Kidney epithelial cell (primary cell): ENCODE results near the gene MXRA7. TPM values are rescaled to one million over a fixed set of nuclear protein-coding genes. Genes with fewer than 3 reads are reported as not detected.

Experiments
- DNase-seq: peaks from one replicate; pipeline ENCODE4 v3.0.0-alpha.2; 2010; ENCODE audit warnings: low read depth
- H3K27me3 ChIP-seq: 2 replicates; pipeline ENCODE4 v1.6.0; 2011; ENCODE audit warnings: low read length; ENCODE audit not compliant: control insufficient read depth, insufficient read depth
- H3K36me3 ChIP-seq: 2 replicates; pipeline ENCODE4 v1.5.1; 2011; ENCODE audit warnings: low read length; ENCODE audit not compliant: control insufficient read depth, insufficient read depth
- H3K4me3 ChIP-seq: 2 replicates; pipeline ENCODE4 v1.5.1; 2011; ENCODE audit warnings: low read depth, mild to moderate bottlenecking, control low read depth, low read length
- total RNA-seq: library from RNA; depleted of rRNA; stranded (reverse); fragments of >200 nt; gene quantifications from 2 replicates; pipeline ENCODE4 v1.2.3, GENCODE V29; 2015
- TF ChIP-seq, protein P1 (sequence below): IDR thresholded peaks from 2 replicates; pipeline ENCODE4 v1.5.1; 2011; ENCODE audit warnings: mild to moderate bottlenecking, moderate library complexity, low read length, control low read depth, inconsistent platforms; ENCODE audit not compliant: insufficient read depth, poor library complexity, severe bottlenecking

Gene MXRA7
- total RNA-seq, 1 donor from 2014 or later: 110 TPM

DNA sequence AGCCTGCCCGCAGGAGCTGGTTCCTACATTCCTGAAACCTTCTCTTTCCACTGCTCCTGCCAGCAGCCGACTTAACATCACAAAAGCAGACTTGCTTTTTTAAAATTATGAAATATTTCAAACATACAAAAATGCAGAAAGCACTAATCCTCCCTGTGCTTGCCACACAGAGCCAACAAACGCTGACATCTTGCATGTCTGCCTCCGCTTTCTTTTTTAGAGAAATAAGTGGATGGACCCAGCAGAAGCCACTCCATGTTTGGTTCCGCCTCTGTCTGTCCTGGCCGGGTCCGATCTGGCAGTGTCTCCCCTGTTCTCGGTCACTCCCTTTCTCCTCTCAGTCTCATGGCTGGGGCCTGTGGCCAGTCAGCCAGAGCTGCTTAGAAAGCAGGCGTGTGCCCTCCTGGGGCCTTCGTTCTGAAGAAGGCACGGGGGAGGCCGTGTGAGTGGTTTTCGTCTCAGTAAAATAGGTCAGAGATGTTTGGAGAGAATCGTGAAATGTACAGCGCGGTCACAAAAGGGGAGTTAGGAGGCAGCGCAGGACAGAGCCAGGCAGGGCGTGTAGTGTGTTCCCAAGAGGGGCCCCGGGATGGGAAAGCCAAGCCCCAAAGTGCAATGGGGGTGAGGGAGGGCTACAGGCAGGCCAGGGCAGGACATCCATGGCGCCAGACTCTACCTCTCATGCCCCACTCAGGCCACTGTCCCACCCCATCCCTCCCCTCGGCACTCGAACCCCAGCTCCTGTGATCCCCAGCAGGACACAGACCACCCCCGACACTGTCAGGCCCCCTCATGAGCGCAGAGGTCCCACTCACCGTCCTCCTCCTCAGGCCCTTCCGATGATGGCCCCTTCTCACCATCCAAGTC, 23.2 kb downstream of the MXRA7 start:
- Histone ChIP-seq H3K27me3 (no peaks in the 10 kb centered on the region), H3K4me3 (no peak overlapping the region), H3K36me3 (no peaks in the 10 kb centered on the region)
- DNase-seq: no peak
- TF ChIP-seq, protein P1, sequence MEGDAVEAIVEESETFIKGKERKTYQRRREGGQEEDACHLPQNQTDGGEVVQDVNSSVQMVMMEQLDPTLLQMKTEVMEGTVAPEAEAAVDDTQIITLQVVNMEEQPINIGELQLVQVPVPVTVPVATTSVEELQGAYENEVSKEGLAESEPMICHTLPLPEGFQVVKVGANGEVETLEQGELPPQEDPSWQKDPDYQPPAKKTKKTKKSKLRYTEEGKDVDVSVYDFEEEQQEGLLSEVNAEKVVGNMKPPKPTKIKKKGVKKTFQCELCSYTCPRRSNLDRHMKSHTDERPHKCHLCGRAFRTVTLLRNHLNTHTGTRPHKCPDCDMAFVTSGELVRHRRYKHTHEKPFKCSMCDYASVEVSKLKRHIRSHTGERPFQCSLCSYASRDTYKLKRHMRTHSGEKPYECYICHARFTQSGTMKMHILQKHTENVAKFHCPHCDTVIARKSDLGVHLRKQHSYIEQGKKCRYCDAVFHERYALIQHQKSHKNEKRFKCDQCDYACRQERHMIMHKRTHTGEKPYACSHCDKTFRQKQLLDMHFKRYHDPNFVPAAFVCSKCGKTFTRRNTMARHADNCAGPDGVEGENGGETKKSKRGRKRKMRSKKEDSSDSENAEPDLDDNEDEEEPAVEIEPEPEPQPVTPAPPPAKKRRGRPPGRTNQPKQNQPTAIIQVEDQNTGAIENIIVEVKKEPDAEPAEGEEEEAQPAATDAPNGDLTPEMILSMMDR: no peak

DNA sequence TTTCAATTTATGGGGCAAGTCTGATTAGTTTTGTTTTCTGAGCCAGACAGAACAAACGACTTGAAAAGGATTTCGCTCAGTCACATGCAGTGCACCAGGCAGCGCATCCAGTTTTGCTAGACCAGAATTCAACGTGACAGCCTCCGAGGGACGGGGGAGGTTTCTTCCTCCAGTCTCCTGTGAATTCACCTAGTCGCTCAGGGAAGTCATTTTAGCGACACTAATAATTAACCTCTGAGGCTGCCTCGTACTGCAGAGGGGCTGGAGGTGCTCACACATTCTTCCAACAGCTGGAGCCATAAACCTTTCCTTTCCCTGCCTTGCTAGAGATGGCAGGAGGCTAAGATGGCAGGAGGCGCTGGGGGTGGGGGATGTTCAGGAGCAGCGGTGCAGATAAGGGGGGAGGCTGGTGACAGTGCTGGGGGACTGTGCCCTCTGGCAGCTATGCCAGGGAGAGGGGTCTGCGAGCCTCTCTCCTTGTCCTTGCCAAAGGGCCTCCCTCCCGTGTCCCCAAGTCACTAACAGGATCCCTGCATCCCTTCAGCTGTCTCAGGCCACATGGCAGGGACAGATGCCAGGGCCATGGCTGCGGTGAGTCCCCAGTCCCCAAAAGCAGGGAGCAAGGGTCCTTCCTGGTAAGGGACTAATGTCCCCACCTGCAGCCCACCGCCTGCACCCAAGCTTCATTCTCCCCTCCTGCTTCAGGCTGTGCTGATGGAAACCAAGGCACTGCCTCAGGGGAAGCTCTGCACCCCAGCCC, 24.0 kb downstream of the MXRA7 start:
- Histone ChIP-seq H3K4me3 (no peak overlapping the region), H3K36me3 (no peaks in the 10 kb centered on the region), H3K27me3 (no peaks in the 10 kb centered on the region)
- TF ChIP-seq, protein P1: no peak
- no peak for DNase-seq

DNA sequence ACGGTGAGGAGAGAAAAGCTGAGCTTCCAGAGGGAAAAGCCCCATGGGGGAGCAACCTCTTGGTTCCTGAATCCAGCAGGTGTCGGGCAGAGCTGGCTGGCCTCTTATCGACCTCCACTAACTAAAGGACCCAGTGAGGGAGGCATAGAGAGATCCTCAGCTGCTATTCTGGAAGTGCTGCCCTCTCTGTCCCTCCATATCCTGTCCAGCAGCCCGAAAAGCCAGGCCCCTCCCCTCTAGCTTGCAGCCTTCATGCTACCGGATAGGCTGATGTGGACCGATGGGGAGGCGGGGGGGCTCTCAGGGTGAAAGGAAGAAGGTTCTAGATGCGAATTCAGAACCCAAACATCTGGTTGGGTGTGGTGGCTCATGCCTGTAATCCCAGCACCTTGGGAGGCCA, 24.9 kb downstream of the MXRA7 start:
- Histone ChIP-seq H3K36me3 (no peaks in the 10 kb centered on the region), H3K4me3 (no peak overlapping the region), H3K27me3 (no peaks in the 10 kb centered on the region)
- no peak for DNase-seq
- TF ChIP-seq, protein P1: no peak

DNA sequence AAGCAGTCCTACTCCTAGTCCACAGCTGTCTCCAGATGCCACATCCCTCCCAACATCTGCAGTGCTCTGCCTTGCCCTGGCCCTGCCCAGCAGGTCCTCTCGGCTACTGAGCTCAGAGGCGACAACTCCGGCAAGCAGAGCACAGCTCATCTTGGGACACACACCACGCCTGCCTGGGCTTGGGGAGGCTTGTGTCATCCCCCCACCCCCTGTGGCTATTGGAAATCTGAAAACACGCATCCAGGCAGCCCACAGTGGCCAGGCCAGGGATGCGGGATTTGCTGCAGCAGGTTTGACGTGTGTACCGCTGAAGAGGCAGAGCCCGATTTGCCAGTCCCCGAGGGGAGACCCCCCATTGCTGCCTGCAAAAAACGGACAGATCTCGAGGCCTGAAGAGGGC, 25.4 kb downstream of the MXRA7 start:
- Histone ChIP-seq H3K27me3 (no peaks in the 10 kb centered on the region), H3K4me3 (no peak overlapping the region), H3K36me3 (no peaks in the 10 kb centered on the region)
- DNase-seq: no peak
- TF ChIP-seq, protein P1: no peak

DNA sequence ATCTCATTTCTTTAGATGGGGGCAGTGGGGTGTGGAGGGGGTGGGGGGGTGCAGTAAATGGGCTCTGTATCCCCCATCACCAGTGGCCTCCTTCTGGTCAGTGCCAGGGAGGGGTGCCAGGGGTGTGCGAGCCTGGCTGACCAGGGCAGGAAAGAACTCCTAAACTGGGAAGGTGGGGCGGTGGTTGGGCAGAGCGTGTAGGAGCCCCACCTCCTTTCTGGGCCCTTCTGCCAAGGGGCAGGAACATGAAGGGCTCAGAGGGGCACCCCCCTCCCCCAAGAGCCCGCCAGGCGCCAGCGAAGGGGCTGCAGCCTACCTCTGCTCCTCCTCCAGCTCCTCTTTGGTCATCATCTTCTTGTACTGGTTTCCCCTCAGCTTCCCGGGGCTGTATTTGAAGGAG, 26.0 kb downstream of the MXRA7 start:
- no peak overlapping the region for H3K4me3 ChIP-seq
- TF ChIP-seq, protein P1: no peak
- H3K27me3 ChIP-seq: no peaks in the 10 kb centered on the region
- H3K36me3 ChIP-seq: no peaks in the 10 kb centered on the region
- DNase-seq: no peak
